AG09309 (cell line): Measurements from ENCODE around the gene FNDC3A.

Experiments used
- DNase-seq: peaks from one replicate; pipeline ENCODE4 v3.0.0-alpha.2; 2010; ENCODE audit warnings: low read depth
- H3K4me3 ChIP-seq: 2 replicates; pipeline ENCODE4 v1.5.1; 2011; ENCODE audit warnings: mild to moderate bottlenecking, low read depth, low read length, moderate library complexity; ENCODE audit not compliant: control insufficient read depth
- CTCF ChIP-seq: IDR thresholded peaks from 2 replicates; pipeline ENCODE4 v1.5.1; 2011; ENCODE audit warnings: mild to moderate bottlenecking, low read depth, low read length, inconsistent platforms; ENCODE audit not compliant: insufficient read depth, control insufficient read depth; ENCODE audit errors: missing control alignments

The FNDC3A gene

GRCh38 chr13:48975101-48975855, 434 bp upstream of the FNDC3A start:
- no peak for TF ChIP-seq CTCF
- no peak for DNase-seq
- H3K4me3 ChIP-seq: peak overlapping the region; percentile 86

- no peak for DNase-seq
- TF ChIP-seq CTCF: no peak
- H3K4me3 ChIP-seq: peak overlapping the region; percentile 86
Measured at GRCh38 chr13:48976576-48977285, 1.0 kb downstream of the FNDC3A start.

- H3K4me3 ChIP-seq: peak overlapping the region; percentile 86
- TF ChIP-seq CTCF: no peak
- DNase-seq: no peak
Measured at GRCh38 chr13:48977286-48977625, 1.5 kb downstream of the FNDC3A start.

GRCh38 chr13:48977973-48978372, 2.3 kb downstream of the FNDC3A start:
- TF ChIP-seq CTCF: no peak
- no peak for DNase-seq
- peak overlapping the region; percentile 86 for H3K4me3 ChIP-seq

- no peak overlapping the region for H3K4me3 ChIP-seq
- no peak for TF ChIP-seq CTCF
- DNase-seq: no peak
Measured at GRCh38 chr13:48978942-48979601, 3.4 kb downstream of the FNDC3A start.

GRCh38 chr13:48979892-48980291, 4.2 kb downstream of the FNDC3A start:
- no peak for DNase-seq
- no peak for TF ChIP-seq CTCF
- no peak overlapping the region for H3K4me3 ChIP-seq
